OCI-LY7 (cell line): ENCODE measurements around the gene NELFA. TPM values are rescaled to one million over a fixed set of nuclear protein-coding genes. Genes with fewer than 3 reads are reported as not detected.

ENCODE experiments used
- BruUV-seq: library from RNA; stranded (reverse); fragments of 400-500 nt; replicated peaks from 2 replicates; lab custom pipeline; 2021; lab: Mats Ljungman, UMichigan
- CTCF ChIA-PET: fragments of 300-600 bp; sonication (Branson Sonifier 250); formaldehyde crosslinking; loops from one replicate; lab custom pipeline; 2022; ENCODE audit warnings: antibody characterized with exemption; ENCODE audit not compliant: unreplicated experiment; lab: Charles Lee
- POLR2A ChIA-PET: fragments of 300-600 bp; sonication (Branson Sonifier 250); formaldehyde crosslinking; loops from one replicate; lab custom pipeline; 2022; ENCODE audit warnings: antibody characterized with exemption; lab: Charles Lee
- DNase-seq: peaks from one replicate; pipeline ENCODE4 v3.0.0-alpha.2; 2015; ENCODE audit warnings: low spot score
- H2AFZ ChIP-seq: fragments of 200-600 bp; sonication (generic), shearing (Covaris generic); 2 replicates; pipeline ENCODE4 v1.6.1; 2014; ENCODE audit warnings: mild to moderate bottlenecking, antibody characterized with exemption, low read length, moderate library complexity
- H3K27ac ChIP-seq: fragments of 200-600 bp; sonication (generic); 2 replicates; pipeline ENCODE4 v1.5.1; 2014; ENCODE audit warnings: mixed run types, low read depth, mild to moderate bottlenecking, moderate library complexity, low read length, inconsistent platforms; ENCODE audit not compliant: poor library complexity, severe bottlenecking
- H3K36me3 ChIP-seq: fragments of 200-600 bp; sonication (generic); 2 replicates; pipeline ENCODE4 v1.6.1; 2014; ENCODE audit warnings: mild to moderate bottlenecking, antibody characterized with exemption, low read length, moderate library complexity, mixed read lengths; ENCODE audit not compliant: insufficient read depth
- H3K4me1 ChIP-seq: fragments of 200-600 bp; sonication (generic); 2 replicates; pipeline ENCODE4 v1.5.1; 2014; ENCODE audit warnings: mild to moderate bottlenecking, low read length; ENCODE audit not compliant: insufficient read depth, poor library complexity, severe bottlenecking
- H3K4me2 ChIP-seq: fragments of 200-600 bp; sonication (generic); 2 replicates; pipeline ENCODE4 v1.6.1; 2014; ENCODE audit warnings: mild to moderate bottlenecking, low read length
- H3K4me3 ChIP-seq: fragments of 200-600 bp; sonication (generic); 2 replicates; pipeline ENCODE4 v1.5.1; 2014; ENCODE audit warnings: mild to moderate bottlenecking, low read depth, low read length; ENCODE audit not compliant: poor library complexity, severe bottlenecking
- H3K79me2 ChIP-seq: fragments of 200-600 bp; sonication (generic); 2 replicates; pipeline ENCODE4 v1.6.1; 2016; ENCODE audit warnings: low read depth, mild to moderate bottlenecking, low read length, moderate library complexity, mixed read lengths; ENCODE audit not compliant: insufficient read depth
- H3K9me2 ChIP-seq: fragments of 200-600 bp; sonication (generic); 2 replicates; pipeline ENCODE4 v1.6.1; 2016; ENCODE audit warnings: mild to moderate bottlenecking, low read length, mixed read lengths; ENCODE audit not compliant: insufficient read depth
- H3K9me3 ChIP-seq: fragments of 200-600 bp; sonication (generic); 2 replicates; pipeline ENCODE4 v1.6.1; 2014; ENCODE audit warnings: mild to moderate bottlenecking, mixed run types, low read length, mixed read lengths
- H4K20me1 ChIP-seq: fragments of 200-600 bp; sonication (generic); 2 replicates; pipeline ENCODE4 v1.6.1; 2014; ENCODE audit warnings: mild to moderate bottlenecking, antibody characterized with exemption, low read length, moderate library complexity, mixed read lengths; ENCODE audit not compliant: insufficient read depth
- EZH2phosphoT487 ChIP-seq: fragments of 200-600 bp; sonication (generic); IDR thresholded peaks from 2 replicates; pipeline ENCODE4 v1.6.1; 2018; ENCODE audit warnings: low read depth, borderline replicate concordance, mild to moderate bottlenecking, mixed run types, antibody characterized with exemption, low read length, moderate library complexity, mixed read lengths
- intact Hi-C: fragments of 100-400 bp; cut with micrococcal nuclease; formaldehyde crosslinking; loops from one replicate; pipeline ENCODE4 v1.10.0; 2022; ENCODE audit not compliant: unreplicated experiment
- total RNA-seq, 2 experiments: library from RNA; depleted of rRNA in 1 of 2; stranded (reverse); fragments of >200 nt in 1 of 2; shearing (Covaris generic) in 1 of 2; gene quantifications; 2 replicates each; pipeline ENCODE4 v1.2.3, GENCODE V29; 2014 to 2022
- TF ChIP-seq, protein P1 (sequence below): fragments of 200-600 bp; sonication (generic); conservative IDR thresholded peaks from 2 replicates; pipeline ENCODE4 v1.5.1; 2014; ENCODE audit warnings: mild to moderate bottlenecking, antibody characterized with exemption, low read length, moderate library complexity, mixed read lengths

NELFA gene
- total RNA-seq, 2 experiments from 2014 or later = 45.5 to 45.7 TPM

DNA sequence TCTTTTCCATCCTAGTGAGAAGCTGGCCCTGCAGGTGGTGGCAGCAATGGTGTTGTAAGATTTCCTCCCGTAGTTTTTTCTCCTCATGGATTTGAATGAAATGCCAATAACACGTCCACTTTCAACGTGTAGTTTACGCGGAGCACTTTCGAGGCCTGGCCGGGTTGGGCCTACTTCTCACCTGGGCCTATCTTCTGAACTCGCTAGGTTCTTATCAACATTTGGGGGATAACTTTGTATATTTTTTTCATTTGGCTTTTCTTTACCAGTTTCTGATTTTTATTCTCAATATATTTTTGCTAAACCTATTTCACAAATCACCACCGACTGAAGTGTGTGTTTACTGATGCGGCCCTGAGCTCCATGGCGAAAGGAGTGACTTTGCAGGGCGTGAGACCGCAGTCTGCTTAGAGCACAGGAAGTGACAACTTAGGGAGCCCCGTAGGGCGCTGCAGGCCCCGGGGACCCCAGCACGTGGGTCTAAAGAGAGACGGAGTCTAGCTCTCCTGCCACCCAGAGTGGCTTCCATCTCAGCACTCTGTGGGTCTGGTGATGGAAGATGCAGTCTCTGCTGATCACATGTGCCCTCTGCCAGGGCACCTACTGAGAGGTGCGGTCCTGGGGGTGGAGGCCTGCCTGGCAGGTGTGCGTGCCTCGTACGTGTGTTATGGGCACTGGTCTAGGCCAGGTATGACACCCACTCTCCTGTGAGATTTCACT, 29.1 kb downstream of the NELFA start:
- CTCF ChIA-PET = no interaction called here
- no peak overlapping the region for H2AFZ ChIP-seq
- H3K4me2 ChIP-seq = no peak overlapping the region
- no peak for DNase-seq
- H3K36me3 ChIP-seq = peaks cover 99% of the 10 kb centered on the region
- intact Hi-C loops = no loop called here
- no peak overlapping the region for H3K4me3 ChIP-seq
- no peaks in the 10 kb centered on the region for H3K79me2 ChIP-seq
- POLR2A ChIA-PET = no interaction called here
- no peak overlapping the region for H3K27ac ChIP-seq
- H4K20me1 ChIP-seq = no peaks in the 10 kb centered on the region
- no TSS peak for BruUV-seq
- H3K4me1 ChIP-seq = no peaks in the 10 kb centered on the region
- TF ChIP-seq, protein P1, sequence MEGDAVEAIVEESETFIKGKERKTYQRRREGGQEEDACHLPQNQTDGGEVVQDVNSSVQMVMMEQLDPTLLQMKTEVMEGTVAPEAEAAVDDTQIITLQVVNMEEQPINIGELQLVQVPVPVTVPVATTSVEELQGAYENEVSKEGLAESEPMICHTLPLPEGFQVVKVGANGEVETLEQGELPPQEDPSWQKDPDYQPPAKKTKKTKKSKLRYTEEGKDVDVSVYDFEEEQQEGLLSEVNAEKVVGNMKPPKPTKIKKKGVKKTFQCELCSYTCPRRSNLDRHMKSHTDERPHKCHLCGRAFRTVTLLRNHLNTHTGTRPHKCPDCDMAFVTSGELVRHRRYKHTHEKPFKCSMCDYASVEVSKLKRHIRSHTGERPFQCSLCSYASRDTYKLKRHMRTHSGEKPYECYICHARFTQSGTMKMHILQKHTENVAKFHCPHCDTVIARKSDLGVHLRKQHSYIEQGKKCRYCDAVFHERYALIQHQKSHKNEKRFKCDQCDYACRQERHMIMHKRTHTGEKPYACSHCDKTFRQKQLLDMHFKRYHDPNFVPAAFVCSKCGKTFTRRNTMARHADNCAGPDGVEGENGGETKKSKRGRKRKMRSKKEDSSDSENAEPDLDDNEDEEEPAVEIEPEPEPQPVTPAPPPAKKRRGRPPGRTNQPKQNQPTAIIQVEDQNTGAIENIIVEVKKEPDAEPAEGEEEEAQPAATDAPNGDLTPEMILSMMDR = no peak
- no peak for TF ChIP-seq EZH2phosphoT487
- no peaks in the 10 kb centered on the region for H3K9me2 ChIP-seq
- no peaks in the 10 kb centered on the region for H3K9me3 ChIP-seq

GRCh38 chr4:1978741-1979476, 29.9 kb downstream of the NELFA start:
- Histone ChIP-seq H2AFZ (no peak overlapping the region), H3K9me2 (no peaks in the 10 kb centered on the region), H3K79me2 (no peaks in the 10 kb centered on the region), H3K27ac (no peak overlapping the region), H3K36me3 (peaks cover 99% of the 10 kb centered on the region), H4K20me1 (no peaks in the 10 kb centered on the region), H3K4me2 (no peak overlapping the region), H3K9me3 (no peaks in the 10 kb centered on the region), H3K4me1 (no peaks in the 10 kb centered on the region), H3K4me3 (no peak overlapping the region)
- TSS peak; percentile 74 for BruUV-seq
- ChIA-PET POLR2A (no interaction called here), CTCF (no interaction called here)
- intact Hi-C loops = no loop called here
- TF ChIP-seq EZH2phosphoT487 = no peak
- TF ChIP-seq, protein P1 = no peak
- DNase-seq = no peak

DNA sequence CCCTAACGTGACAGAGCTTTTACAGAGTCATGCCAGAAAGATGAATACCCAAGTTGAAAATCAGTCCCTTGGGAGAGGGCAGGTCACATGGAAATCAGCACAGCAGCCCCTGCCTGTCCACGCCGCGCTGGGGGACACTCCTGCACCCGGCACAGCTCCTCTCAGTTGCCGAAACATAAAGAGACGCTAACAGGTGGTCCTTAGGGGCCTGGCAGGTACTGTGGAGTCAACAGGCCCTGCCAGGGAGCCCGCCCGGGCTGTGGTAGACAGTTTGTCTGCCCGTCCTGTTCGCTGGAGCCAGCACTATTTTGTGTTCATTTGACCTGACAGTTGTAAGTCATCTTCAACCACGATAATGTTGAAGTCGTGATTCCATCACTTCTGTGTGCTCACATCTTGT, 30.5 kb downstream of the NELFA start:
- no peaks in the 10 kb centered on the region for H4K20me1 ChIP-seq
- peaks cover 99% of the 10 kb centered on the region for H3K36me3 ChIP-seq
- no peaks in the 10 kb centered on the region for H3K79me2 ChIP-seq
- H3K9me3 ChIP-seq = no peaks in the 10 kb centered on the region
- ChIA-PET POLR2A (no interaction called here), CTCF (no interaction called here)
- no peak overlapping the region for H2AFZ ChIP-seq
- intact Hi-C loops = no loop called here
- no peaks in the 10 kb centered on the region for H3K9me2 ChIP-seq
- no peak overlapping the region for H3K4me2 ChIP-seq
- BruUV-seq = no TSS peak
- TF ChIP-seq EZH2phosphoT487 = no peak
- TF ChIP-seq, protein P1 = no peak
- no peak overlapping the region for H3K4me3 ChIP-seq
- H3K27ac ChIP-seq = no peak overlapping the region
- no peak for DNase-seq
- no peaks in the 10 kb centered on the region for H3K4me1 ChIP-seq
